Fibroblast of lung (primary cell): Measurements from ENCODE around the gene MCCD1. TPM values are rescaled to one million over a fixed set of nuclear protein-coding genes. Genes with fewer than 3 reads are reported as not detected.

Experiments
- DNase-seq, 2 donors: peaks; one replicate each; pipeline versions ENCODE4 v3.0.0 to v3.0.0-alpha.2; 2010; ENCODE audit warnings: low read depth in 2 of 2
- H2AFZ ChIP-seq: 2 replicates; pipeline ENCODE4 v1.5.1; 2012; ENCODE audit warnings: low read length, control low read depth, inconsistent platforms
- H3K27ac ChIP-seq: 2 replicates; pipeline ENCODE4 v1.5.1; 2011; ENCODE audit warnings: low read length, control low read depth; ENCODE audit not compliant: insufficient read depth
- H3K27me3 ChIP-seq: 2 replicates; pipeline ENCODE4 v1.5.1; 2011; ENCODE audit warnings: mild to moderate bottlenecking, low read length; ENCODE audit not compliant: control insufficient read depth, insufficient read depth
- H3K36me3 ChIP-seq: 2 replicates; pipeline ENCODE4 v1.5.1; 2011; ENCODE audit warnings: low read length; ENCODE audit not compliant: control insufficient read depth, insufficient read depth
- H3K4me1 ChIP-seq: 2 replicates; pipeline ENCODE4 v1.5.1; 2011; ENCODE audit warnings: low read length; ENCODE audit not compliant: control insufficient read depth, insufficient read depth; ENCODE audit errors: extremely low read depth
- H3K4me2 ChIP-seq: 2 replicates; pipeline ENCODE4 v1.5.1; 2011; ENCODE audit warnings: low read length, control low read depth; ENCODE audit not compliant: insufficient read depth; ENCODE audit errors: extremely low read depth
- H3K4me3 ChIP-seq, 4 experiments: fragments of 200-600 bp in 1 of 4; sonication (generic) in 1 of 4; replicated peaks in 1 of 4; 2 replicates each; pipeline ENCODE4 v1.5.1; 2011 to 2016; ENCODE audit warnings: low read length in 4 of 4, low read depth in 3 of 4, mild to moderate bottlenecking in 3 of 4, control low read depth in 2 of 4, inconsistent platforms in 1 of 4, mixed read lengths in 1 of 4; ENCODE audit not compliant: insufficient read depth in 1 of 4; ENCODE audit errors: control extremely low read depth in 1 of 4
- H3K79me2 ChIP-seq: 2 replicates; pipeline ENCODE4 v1.5.1; 2012; ENCODE audit warnings: mild to moderate bottlenecking, low read length, inconsistent platforms; ENCODE audit not compliant: control insufficient read depth, insufficient read depth
- H3K9ac ChIP-seq: 2 replicates; pipeline ENCODE4 v1.5.1; 2011; ENCODE audit warnings: mild to moderate bottlenecking, low read length, control low read depth; ENCODE audit not compliant: insufficient read depth
- H3K9me3 ChIP-seq: 2 replicates; pipeline ENCODE4 v1.5.1; 2012; ENCODE audit warnings: low read depth, low read length; ENCODE audit not compliant: control insufficient read depth, insufficient read depth
- H4K20me1 ChIP-seq: 2 replicates; pipeline ENCODE4 v1.5.1; 2011; ENCODE audit warnings: low read length; ENCODE audit not compliant: control insufficient read depth, insufficient read depth; ENCODE audit errors: extremely low read depth
- EZH2 ChIP-seq: IDR thresholded peaks from 2 replicates; pipeline ENCODE4 v1.5.1; 2012; ENCODE audit warnings: low read length, control low read depth, mild to moderate bottlenecking; ENCODE audit errors: missing control alignments
- polyA plus RNA-seq, 2 donors: library from polyadenylated mRNA; depleted of rRNA in 1 of 2; stranded (reverse) in 1 of 2; unstranded in 1 of 2; fragments of >200 nt; gene quantifications; 2 replicates each; pipeline ENCODE4 v1.2.1, GENCODE V29; 2011 to 2012; ENCODE audit warnings: missing spikeins in 1 of 2
- total RNA-seq: library from RNA; depleted of rRNA; stranded (reverse); fragments of >200 nt; gene quantifications from 2 replicates; pipeline ENCODE4 v1.2.1, GENCODE V29; 2014
- TF ChIP-seq, protein P1 (sequence below), 2 donors: IDR thresholded peaks in 1 of 2; conservative IDR thresholded peaks in 1 of 2; 1 replicate in 1 of 2; 2 replicates in 1 of 2; pipeline ENCODE4 v1.5.1; 2011 to 2012; ENCODE audit warnings: low read length in 2 of 2, control low read depth in 1 of 2, inconsistent platforms in 1 of 2, low read depth in 1 of 2, mild to moderate bottlenecking in 1 of 2

MCCD1 gene
- total and polyA plus RNA-seq, 2 donors (not counting 1 experiment from before 2014, with no cell fraction given) = not detected

DNA sequence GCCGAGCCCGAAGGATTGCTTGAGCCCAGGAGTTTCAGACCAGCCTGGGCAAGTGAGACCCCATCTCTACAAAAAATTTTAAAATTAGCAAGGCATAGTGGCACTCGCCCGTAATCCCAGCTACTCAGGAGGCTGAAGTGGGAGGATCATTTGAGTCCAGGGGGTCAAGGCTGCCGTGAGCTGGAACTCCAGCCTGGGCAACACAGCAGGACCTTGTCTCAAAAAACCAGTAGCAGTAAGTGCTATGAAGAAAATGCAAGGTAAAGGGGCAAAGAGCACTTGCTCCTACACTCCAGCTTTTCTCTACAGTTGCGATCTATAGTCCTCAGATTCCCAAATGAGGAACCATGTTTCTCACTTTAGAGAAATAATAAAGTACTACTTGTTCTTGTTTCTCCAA lies 14.9 kb downstream of the MCCD1 start:
- Histone ChIP-seq H3K4me3 (no peak overlapping the region), H3K4me1 (peaks cover 13% of the 10 kb centered on the region), H4K20me1 (peaks cover 1% of the 10 kb centered on the region), H2AFZ (no peak overlapping the region), H3K4me2 (no peak overlapping the region), H3K27me3 (no peaks in the 10 kb centered on the region), H3K9me3 (no peaks in the 10 kb centered on the region), H3K9ac (no peak overlapping the region), H3K27ac (no peak overlapping the region), H3K36me3 (peaks cover 4% of the 10 kb centered on the region), H3K79me2 (peaks cover 40% of the 10 kb centered on the region)
- TF ChIP-seq EZH2 = no peak
- TF ChIP-seq, protein P1, sequence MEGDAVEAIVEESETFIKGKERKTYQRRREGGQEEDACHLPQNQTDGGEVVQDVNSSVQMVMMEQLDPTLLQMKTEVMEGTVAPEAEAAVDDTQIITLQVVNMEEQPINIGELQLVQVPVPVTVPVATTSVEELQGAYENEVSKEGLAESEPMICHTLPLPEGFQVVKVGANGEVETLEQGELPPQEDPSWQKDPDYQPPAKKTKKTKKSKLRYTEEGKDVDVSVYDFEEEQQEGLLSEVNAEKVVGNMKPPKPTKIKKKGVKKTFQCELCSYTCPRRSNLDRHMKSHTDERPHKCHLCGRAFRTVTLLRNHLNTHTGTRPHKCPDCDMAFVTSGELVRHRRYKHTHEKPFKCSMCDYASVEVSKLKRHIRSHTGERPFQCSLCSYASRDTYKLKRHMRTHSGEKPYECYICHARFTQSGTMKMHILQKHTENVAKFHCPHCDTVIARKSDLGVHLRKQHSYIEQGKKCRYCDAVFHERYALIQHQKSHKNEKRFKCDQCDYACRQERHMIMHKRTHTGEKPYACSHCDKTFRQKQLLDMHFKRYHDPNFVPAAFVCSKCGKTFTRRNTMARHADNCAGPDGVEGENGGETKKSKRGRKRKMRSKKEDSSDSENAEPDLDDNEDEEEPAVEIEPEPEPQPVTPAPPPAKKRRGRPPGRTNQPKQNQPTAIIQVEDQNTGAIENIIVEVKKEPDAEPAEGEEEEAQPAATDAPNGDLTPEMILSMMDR (conservative IDR thresholded peaks at IDR 0.05 in 1 of 2, IDR thresholded peaks at IDR 0.05 in 1 of 2; ENCODE audit: low read depth in 1 of 2, low read length in 2 of 2) = no peak
- no peak for DNase-seq

DNA sequence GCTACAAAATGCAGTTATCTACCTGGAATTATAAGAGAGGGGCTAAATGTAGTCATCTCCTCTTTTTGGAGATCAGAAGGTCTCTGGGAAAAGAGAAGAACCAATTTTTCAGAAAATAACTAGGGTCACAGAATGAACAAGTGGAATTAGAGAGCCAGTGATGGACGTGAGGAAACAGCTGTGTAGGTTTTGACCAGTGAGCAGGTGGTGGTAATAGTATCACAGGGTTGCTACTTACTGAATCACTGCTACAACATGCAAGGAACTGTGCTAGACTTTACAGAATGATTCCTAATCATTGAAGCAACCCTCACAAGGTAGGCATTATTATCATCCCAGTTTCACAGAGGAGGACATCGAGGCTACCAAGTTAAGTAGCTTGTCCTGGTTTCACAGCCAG lies 15.9 kb downstream of the MCCD1 start:
- Histone ChIP-seq H3K27ac (no peak overlapping the region), H3K4me3 (no peak overlapping the region), H3K4me1 (peaks cover 6% of the 10 kb centered on the region), H3K9ac (no peak overlapping the region), H3K27me3 (no peaks in the 10 kb centered on the region), H3K79me2 (peaks cover 30% of the 10 kb centered on the region), H3K4me2 (no peak overlapping the region), H3K9me3 (no peaks in the 10 kb centered on the region), H4K20me1 (no peaks in the 10 kb centered on the region), H3K36me3 (no peaks in the 10 kb centered on the region), H2AFZ (no peak overlapping the region)
- DNase-seq = no peak
- TF ChIP-seq, protein P1 (conservative IDR thresholded peaks at IDR 0.05 in 1 of 2, IDR thresholded peaks at IDR 0.05 in 1 of 2; ENCODE audit: low read depth in 1 of 2, low read length in 2 of 2) = no peak
- TF ChIP-seq EZH2 = no peak

DNA sequence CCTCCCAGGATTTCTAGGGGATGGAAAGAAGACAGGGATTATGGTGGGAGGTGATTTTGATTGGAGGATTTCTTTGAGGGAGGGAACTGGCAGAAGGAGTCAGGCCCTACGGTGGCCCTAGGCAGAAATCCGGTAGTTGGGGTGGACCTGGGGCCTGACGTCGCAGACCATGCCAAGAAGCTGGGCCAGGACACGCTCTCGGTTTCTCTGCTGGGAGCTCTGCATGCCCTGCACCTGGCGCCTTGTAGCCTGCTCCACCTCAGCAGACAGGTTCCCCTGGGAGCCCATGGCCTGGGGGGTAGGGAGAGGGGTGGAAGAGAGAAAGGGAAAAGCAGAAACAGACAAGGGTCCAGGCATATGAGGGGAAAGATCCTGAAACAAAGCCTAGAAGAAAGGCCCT lies 16.5 kb downstream of the MCCD1 start:
- Histone ChIP-seq H3K27ac (no peak overlapping the region), H3K4me3 (peak overlapping the region in 1 of 4 experiments; percentile 71), H3K9ac (no peak overlapping the region), H3K4me1 (peaks cover 6% of the 10 kb centered on the region), H3K79me2 (peaks cover 23% of the 10 kb centered on the region), H3K27me3 (no peaks in the 10 kb centered on the region), H3K4me2 (no peak overlapping the region), H4K20me1 (no peaks in the 10 kb centered on the region), H2AFZ (no peak overlapping the region), H3K9me3 (no peaks in the 10 kb centered on the region), H3K36me3 (no peaks in the 10 kb centered on the region)
- TF ChIP-seq, protein P1 (conservative IDR thresholded peaks at IDR 0.05 in 1 of 2, IDR thresholded peaks at IDR 0.05 in 1 of 2; ENCODE audit: low read depth in 1 of 2, low read length in 2 of 2) = no peak
- no peak for TF ChIP-seq EZH2
- no peak for DNase-seq
